ENCODE data around the gene MBD2. TPM values are rescaled to one million over a fixed set of nuclear protein-coding genes. Genes with fewer than 3 reads are reported as not detected.

MBD2 gene
- total RNA-seq, 1 experiment from 2014 or later: 16.2 TPM

DNA sequence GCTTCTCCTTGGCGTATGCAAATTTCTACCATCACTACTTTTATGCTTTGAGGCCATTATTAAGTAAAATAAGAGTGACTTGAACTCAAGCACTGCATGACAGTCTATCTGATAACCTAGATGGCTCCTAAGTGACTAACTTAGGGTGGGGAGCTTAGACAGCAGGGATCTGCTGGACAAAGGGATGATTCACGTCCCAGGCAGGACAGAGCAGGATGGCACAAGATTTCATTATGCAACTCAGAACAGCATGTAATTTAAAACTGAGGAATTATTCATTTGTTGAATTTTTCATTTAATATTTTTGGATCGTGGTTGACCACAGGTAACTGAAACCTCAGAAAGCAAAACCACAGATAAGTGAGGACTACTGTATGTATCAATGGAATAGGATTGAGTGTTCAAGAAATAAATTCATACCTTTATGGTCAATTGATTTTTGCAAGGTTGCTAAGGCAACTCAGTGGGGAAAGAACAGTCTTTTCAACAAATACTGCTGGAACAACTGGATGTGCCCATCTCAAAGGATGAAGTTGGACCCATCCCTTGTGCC, 115.3 kb downstream of the MBD2 start:
- DNase-seq (ENCODE audit: low spot score): peak; percentile 4

DNA sequence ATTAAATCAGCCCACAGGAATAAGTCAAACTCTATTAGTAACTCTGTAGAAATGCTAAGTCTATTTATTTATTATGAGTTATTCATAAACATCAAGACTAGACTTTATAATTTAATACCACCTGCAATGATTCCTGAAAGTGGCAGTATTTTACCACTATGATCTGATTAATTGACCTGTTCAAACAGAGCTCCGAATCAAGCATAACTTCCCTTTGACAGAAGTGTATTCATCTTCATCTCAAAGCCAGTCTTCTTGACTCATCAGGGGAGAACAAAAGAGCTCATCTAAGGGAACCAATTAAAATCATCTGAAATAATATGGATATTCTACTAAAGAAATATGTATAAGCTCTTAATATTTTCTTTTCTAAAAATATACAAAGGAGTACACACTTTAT, 122.3 kb downstream of the MBD2 start:
- DNase-seq (ENCODE audit: low spot score): no peak

Other genes with a start within 250 kb of the MBD2 start
- 7.6 and 7.9 TPM in 2 replicates for gene POLI, start 44.8 kb upstream of the MBD2 start, total RNA-seq (2014; rRNA removed; shearing (Covaris generic))
- gene STARD6, start 133.2 kb upstream of the MBD2 start, total RNA-seq (2014; rRNA removed; shearing (Covaris generic)): 0.26 TPM in 1 of 2 replicates, not detected in the other
- 4.8 and 5.7 TPM in 2 replicates for gene C18orf54, start 133.2 kb upstream of the MBD2 start, total RNA-seq (2014; rRNA removed; shearing (Covaris generic))

Measured in A172 (cell line).